ENCODE results near the gene DUSP1. TPM values are rescaled to one million over a fixed set of nuclear protein-coding genes. Genes with fewer than 3 reads are reported as not detected.

The DUSP1 gene
- total RNA-seq, 1 donor from 2014 or later: 10.6 TPM

DNA sequence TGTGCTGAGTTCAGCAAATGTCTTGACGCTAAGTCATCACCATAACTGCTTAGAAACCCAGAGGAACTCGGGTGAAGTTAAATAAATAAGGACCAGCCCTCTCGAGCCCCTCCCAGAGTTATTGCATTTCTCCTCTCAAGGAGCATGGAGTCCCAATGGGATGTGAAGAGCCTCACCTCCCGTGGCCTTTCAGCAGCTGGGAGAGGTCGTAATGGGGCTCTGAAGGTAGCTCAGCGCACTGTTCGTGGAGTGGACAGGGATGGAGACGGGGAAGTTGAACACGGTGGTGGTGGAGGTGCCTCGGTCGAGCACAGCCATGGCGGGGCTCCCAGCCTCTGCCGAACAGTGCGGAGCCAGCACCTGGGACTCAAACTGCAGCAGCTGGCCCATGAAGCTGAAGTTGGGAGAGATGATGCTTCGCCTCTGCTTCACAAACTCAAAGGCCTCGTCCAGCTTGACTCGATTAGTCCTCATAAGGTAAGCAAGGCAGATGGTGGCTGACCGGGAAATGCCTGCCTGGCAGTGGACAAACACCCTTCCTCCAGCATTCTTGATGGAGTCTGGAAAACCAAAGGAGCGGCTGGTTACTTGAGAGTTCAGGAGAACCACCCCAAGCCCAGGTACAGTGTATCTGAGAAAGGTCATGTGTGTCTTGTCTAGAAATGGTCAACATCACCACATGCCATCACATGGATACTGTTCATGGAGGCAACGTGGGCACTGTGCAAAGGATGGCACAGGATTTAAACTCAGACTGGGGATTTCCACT, 2.2 kb downstream of the DUSP1 start:
- Mint-ChIP-seq H3K9me3 (no peaks in the 10 kb centered on the region), H3K36me3 (ENCODE audit: low read depth) (peaks cover 23% of the 10 kb centered on the region), H3K27me3 (no peaks in the 10 kb centered on the region), H3K4me3 (peak overlapping the region; percentile 91), H3K27ac (peak overlapping the region; percentile 25), H3K4me1 (peaks cover 48% of the 10 kb centered on the region)
- DNase-seq: peak; percentile 78
- intact Hi-C loops (cut with micrococcal nuclease): no loop called here

DNA sequence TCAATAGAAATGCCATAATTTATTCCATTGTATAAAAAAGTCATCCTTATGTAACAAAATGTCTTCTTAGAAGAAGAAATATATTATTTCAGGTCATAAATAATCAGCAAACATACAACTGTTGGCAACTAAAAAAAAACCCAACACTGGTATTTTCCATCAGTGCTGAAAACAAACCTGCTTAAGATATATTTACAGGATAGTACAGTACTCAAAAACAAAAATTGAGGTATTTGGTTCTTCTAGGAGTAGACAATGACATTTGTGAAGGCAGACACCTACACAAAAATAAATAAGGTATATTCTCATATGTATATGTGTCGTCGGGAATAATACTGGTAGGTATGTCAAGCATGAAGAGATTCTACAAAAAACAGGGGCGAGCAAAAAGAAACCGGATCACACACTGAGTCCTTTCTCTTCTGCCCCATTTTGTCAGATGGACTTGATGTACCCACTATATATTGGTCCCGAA, 2.9 kb downstream of the DUSP1 start:
- H3K27me3 Mint-ChIP-seq: no peaks in the 10 kb centered on the region
- H3K27ac Mint-ChIP-seq: no peak overlapping the region
- intact Hi-C loops (cut with micrococcal nuclease): no loop called here
- H3K36me3 Mint-ChIP-seq (ENCODE audit: low read depth): peaks cover 23% of the 10 kb centered on the region
- no peaks in the 10 kb centered on the region for H3K9me3 Mint-ChIP-seq
- H3K4me3 Mint-ChIP-seq: no peak overlapping the region
- peaks cover 42% of the 10 kb centered on the region for H3K4me1 Mint-ChIP-seq
- DNase-seq: no peak

DNA sequence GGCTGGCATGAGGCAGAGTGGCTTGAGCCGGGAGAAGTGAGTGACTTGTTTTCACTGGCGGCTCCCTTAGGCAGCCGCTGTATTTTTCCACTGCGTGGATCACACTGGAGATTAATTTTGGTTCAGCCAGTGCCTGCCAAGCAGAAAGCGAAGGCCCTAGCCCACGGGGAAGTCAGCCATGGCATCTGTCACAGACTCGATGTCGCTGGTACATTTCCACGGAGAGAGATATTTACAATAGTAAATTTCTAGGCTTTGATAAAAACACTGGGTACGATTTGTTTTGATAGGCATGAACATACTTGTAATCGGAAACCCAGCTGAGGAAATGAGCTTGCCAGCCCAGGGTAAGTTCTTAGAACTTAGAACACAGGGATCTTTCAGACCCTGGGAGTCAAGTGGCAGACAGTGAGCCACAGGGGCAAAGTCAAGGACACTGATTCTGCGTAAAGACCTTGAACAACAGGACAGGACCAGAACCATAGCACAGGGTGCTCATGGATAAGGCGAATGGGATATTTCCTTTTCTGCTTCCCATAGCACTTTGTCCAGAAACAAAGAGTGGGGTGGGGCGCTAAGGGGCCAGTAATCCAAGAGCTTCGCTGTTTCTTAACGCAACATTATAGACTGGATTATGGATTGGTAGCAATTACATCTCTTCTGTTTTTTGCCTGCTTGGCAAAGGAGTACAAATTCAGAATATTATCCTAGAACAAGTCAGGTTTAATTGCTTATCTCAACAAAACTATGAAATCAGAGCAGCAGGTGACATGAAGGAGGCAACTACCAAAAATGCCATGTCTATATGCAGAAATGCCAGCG, 4.5 kb downstream of the DUSP1 start:
- Mint-ChIP-seq H3K27ac (peak overlapping the region; percentile 91), H3K36me3 (ENCODE audit: low read depth) (peaks cover 23% of the 10 kb centered on the region), H3K4me3 (no peak overlapping the region), H3K4me1 (peaks cover 29% of the 10 kb centered on the region), H3K9me3 (no peaks in the 10 kb centered on the region), H3K27me3 (no peaks in the 10 kb centered on the region)
- intact Hi-C loops (cut with micrococcal nuclease): no loop called here
- peak; percentile 73 for DNase-seq

DNA sequence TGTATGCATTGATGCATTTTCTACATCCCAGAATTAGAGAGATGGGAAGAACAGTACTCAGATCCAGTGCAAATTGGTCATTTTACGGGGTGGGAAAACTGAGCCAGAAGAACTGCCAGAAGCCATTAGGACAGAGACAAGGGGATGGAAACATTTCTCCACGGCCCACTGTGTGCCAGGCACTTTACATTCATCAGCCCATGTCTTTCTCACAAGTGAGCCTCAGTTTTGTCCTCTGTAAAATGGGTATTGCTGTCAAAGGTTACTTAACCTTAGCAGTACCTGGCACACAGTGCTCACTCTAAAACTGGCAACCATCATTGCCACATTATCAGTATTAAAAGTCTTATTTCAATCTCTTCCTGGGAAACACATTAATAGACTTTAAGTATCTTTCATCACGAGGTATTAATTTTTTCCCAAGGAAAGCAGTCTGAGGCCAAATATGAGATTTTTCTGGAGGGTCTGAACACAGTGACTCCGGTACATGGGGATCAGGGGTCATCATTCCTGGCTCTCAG, 5.2 kb downstream of the DUSP1 start:
- intact Hi-C loops (cut with micrococcal nuclease): loop anchor here (1.0 to 2.0 kb wide), 8 partner anchors 7 to 859 kb away; partner anchors contain the start of genes CREBRF, ERGIC1 and RPL26L1
- Mint-ChIP-seq H3K9me3 (no peaks in the 10 kb centered on the region), H3K36me3 (ENCODE audit: low read depth) (peaks cover 23% of the 10 kb centered on the region), H3K4me3 (peak overlapping the region; percentile 79), H3K27ac (peak overlapping the region; percentile 91), H3K27me3 (peaks cover 4% of the 10 kb centered on the region), H3K4me1 (peaks cover 28% of the 10 kb centered on the region)
- DNase-seq: no peak

DNA sequence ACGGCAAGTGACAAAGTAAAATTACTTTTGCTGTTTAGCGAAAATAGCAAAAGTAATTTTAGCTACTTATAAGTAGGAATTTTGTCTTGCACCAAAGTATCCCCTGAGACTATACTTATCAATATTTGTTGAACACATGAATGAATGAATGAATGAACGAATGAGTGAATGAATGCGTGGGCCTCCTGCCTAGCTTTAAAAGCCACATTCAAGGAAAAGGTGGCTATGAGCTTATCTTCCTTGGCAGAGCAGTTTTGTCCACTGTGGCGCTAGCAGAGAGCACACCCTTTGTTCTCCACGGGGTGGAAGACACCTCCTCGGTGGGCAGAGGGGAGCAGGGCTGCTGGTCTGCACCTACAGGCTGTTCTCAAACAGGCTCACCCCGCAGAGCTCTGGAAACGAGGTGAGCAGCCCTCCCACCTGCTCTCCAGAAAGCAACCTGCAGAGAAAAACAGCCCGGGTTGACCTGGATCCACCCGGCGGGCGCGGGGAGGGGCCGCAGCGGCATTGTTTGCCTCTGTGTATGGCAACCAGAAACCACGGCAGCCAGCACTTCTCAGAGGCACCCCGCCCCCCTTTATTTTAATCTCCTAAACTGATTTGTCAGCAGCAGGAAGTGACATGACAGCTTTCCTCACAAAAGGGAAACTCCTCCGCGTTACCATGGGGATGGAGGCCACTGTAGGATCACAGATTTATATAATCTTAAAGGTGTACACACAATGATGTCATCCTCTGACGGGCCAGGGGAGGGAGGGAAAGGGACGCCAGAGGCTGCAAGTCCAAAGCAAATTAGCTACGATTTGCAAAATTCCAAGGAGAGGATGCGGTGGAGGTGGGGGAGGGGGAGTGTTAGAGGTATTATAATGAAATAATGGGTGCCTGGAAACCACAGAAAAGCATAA, 5.9 kb downstream of the DUSP1 start:
- H3K27ac Mint-ChIP-seq: peak overlapping the region; percentile 91
- peak; percentile 99 for DNase-seq
- H3K9me3 Mint-ChIP-seq: no peaks in the 10 kb centered on the region
- peaks cover 5% of the 10 kb centered on the region for H3K27me3 Mint-ChIP-seq
- peak overlapping the region; percentile 79 for H3K4me3 Mint-ChIP-seq
- H3K36me3 Mint-ChIP-seq (ENCODE audit: low read depth): peaks cover 23% of the 10 kb centered on the region
- H3K4me1 Mint-ChIP-seq: peaks cover 26% of the 10 kb centered on the region
- intact Hi-C loops (cut with micrococcal nuclease): loop anchor here (1.0 to 2.0 kb wide), 8 partner anchors 8 to 858 kb away; partner anchors contain the start of genes CREBRF, ERGIC1 and RPL26L1

DNA sequence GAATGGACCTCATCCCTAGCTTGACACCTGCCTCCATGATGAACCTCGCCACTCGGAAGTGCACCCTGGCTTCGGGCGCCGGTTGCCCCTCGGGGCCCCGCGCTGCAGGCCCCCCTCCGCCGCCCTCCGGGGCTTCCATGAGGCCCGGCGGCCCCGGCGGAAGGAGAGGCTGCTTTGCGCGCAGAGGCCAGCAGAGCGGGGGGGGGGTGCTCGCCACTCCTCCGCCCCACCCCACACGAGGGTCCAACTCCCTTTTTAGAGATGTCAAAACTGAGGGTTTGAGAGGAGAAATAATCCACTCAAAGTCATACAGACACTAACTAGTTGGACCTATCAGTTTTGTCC, 7.9 kb downstream of the DUSP1 start:
- Mint-ChIP-seq H3K9me3 (no peaks in the 10 kb centered on the region), H3K27ac (no peak overlapping the region), H3K27me3 (peaks cover 13% of the 10 kb centered on the region), H3K4me1 (peaks cover 21% of the 10 kb centered on the region), H3K4me3 (no peak overlapping the region), H3K36me3 (ENCODE audit: low read depth) (peaks cover 7% of the 10 kb centered on the region)
- no peak for DNase-seq
- intact Hi-C loops (cut with micrococcal nuclease): no loop called here

DNA sequence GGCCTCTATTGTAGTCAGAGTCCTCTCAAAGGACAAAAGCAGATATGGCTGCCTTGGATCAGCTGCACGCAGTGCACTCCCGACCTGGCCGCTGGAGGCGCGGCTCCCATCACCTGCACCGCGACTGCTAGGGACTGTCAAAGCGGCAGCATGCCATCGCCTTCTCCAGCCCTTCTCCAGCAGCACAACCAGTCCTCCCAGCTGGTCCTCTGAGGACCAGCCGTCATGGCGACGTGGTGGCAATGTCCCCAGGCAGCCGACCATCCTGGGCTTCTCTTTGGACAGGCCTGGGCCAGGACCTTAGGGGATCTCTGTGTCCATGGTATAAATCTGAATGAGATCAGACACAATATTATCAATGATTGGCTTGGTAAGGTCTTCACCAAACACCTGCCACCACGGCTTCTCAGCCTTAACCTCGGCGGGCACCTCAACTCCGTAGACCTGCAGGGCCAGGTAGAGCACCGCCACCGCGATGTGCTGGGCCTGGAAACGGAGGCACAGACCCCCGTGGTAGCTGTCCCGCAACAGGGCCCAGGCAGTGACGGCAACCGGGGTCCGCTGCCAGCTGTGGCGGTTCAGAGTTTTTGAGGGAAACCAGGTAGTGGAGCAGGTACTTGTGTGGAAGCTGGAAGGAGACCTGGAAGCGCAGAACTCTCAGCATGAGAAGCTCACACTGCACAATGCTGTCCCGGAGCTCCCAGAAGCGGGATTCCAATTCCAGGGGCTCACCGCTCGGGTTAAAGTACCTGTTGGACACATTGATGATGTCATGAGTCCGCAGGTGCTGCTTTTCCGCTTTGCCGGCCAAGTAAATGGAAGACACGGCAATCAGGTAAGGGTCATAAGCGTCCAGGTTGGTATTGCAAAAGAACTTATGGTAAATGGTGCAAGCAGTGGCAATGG, 8.5 kb downstream of the DUSP1 start:
- peaks cover 6% of the 10 kb centered on the region for H3K36me3 Mint-ChIP-seq (ENCODE audit: low read depth)

DNA sequence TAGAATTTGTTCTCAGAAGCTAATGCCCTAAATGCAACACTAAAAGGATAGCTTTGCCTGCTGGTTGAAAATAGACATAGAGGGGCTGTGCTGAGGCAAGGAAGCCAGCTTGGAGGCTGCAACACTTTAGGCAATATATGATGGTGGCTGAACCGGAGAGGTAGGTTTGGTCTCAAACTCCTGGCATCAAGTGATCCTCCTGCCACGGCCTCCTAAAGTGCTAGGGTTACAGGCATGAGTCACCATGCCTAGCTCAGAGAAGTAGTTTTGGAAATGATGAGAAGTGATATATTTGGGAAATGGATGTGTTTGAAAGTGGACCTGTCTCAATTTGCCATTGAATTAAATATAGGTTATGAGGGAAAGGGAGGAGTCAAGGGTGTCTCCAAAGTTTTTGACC, 10.0 kb downstream of the DUSP1 start:
- Mint-ChIP-seq H3K9me3 (no peaks in the 10 kb centered on the region), H3K36me3 (ENCODE audit: low read depth) (no peaks in the 10 kb centered on the region), H3K27me3 (peaks cover 13% of the 10 kb centered on the region), H3K4me3 (no peak overlapping the region), H3K27ac (no peak overlapping the region), H3K4me1 (peaks cover 15% of the 10 kb centered on the region)
- intact Hi-C loops (cut with micrococcal nuclease): no loop called here
- no peak for DNase-seq

More for the DNA sequence above, 8.5 kb downstream of the DUSP1 start:
- Mint-ChIP-seq H3K9me3 (no peaks in the 10 kb centered on the region), H3K4me1 (peaks cover 21% of the 10 kb centered on the region), H3K27ac (no peak overlapping the region), H3K4me3 (no peak overlapping the region), H3K27me3 (peaks cover 13% of the 10 kb centered on the region)
- intact Hi-C loops (cut with micrococcal nuclease): no loop called here
- no peak for DNase-seq

DNA sequence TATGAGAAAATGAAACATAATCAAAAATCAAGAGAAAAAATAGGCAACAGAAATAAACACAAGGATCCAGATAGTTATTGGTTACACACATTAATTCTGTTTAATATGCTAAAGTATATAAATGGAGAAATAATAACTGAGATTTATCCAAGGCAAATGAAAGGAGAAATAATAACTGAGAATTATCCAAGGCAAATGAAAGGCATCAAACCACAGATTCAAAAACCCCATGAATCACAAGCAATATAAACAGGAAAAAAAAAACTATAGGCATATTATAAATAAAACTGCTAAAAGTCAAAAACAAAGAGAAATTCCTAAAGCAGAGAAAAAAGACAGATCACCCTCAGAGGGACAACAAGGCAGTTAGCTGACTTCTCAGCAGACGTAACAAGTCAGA, 10.9 kb downstream of the DUSP1 start:
- intact Hi-C loops (cut with micrococcal nuclease): no loop called here
- Mint-ChIP-seq H3K4me3 (no peak overlapping the region), H3K27ac (no peak overlapping the region), H3K36me3 (ENCODE audit: low read depth) (no peaks in the 10 kb centered on the region), H3K9me3 (no peaks in the 10 kb centered on the region), H3K4me1 (peaks cover 7% of the 10 kb centered on the region), H3K27me3 (peaks cover 13% of the 10 kb centered on the region)
- no peak for DNase-seq

DNA sequence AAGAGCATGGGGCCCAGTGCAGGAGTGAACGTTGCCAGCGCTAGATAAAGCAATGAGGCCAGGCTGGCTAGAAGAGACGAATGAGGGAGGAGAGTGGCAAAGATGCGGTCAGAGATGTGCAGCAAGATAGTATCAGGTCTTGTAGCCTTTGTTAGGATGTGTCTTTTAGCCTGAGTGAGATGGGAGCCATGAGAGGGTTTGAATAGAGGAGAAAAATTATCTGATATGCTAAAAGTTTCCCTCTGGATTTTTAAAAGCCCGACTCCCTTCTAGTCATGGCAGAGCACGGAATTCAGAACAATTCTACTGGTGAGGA, 12.2 kb downstream of the DUSP1 start:
- Mint-ChIP-seq H3K27ac (no peak overlapping the region), H3K36me3 (ENCODE audit: low read depth) (no peaks in the 10 kb centered on the region), H3K27me3 (peaks cover 13% of the 10 kb centered on the region), H3K4me1 (no peaks in the 10 kb centered on the region), H3K4me3 (no peak overlapping the region), H3K9me3 (no peaks in the 10 kb centered on the region)
- intact Hi-C loops (cut with micrococcal nuclease): no loop called here
- DNase-seq: no peak

DNA sequence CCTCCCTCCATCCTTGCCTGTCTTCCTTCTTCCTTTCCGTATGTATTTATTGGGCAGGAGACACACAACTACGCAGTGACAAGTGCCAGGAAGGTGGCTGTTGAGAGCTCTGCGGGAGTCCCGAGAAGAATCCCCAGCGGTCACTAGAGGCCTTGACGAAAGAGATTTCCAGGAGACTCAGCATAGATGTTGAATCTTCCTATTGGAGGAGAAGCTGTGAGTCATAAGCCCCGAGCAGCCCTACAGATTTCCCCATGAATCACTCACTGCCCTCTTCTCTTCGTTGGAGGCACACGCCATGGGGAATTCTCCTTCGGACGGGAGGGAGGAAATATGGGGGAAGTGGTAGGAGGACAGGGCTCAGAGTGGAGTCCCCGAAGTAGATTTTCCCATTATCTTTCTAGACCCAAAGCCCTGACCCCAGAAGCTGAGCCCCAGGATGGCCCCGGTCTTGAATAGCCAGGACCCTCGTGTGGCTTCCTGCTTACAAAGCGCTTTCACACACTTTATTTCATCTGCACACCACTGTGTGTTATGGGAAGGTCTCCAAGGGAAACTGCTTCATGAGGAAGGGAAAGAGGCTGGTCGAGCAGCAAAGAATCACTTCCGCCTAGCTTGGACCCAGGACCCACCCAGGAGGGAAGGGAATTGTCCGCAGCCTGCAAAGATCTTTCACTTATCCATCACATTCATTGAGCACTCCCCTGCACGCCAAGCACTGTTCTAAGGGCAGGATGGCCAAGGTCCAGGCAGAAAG, 12.7 kb downstream of the DUSP1 start:
- Mint-ChIP-seq H3K4me3 (no peak overlapping the region), H3K9me3 (no peaks in the 10 kb centered on the region), H3K27ac (no peak overlapping the region), H3K27me3 (peaks cover 13% of the 10 kb centered on the region), H3K4me1 (no peaks in the 10 kb centered on the region), H3K36me3 (ENCODE audit: low read depth) (no peaks in the 10 kb centered on the region)
- intact Hi-C loops (cut with micrococcal nuclease): no loop called here
- DNase-seq: no peak

DNA sequence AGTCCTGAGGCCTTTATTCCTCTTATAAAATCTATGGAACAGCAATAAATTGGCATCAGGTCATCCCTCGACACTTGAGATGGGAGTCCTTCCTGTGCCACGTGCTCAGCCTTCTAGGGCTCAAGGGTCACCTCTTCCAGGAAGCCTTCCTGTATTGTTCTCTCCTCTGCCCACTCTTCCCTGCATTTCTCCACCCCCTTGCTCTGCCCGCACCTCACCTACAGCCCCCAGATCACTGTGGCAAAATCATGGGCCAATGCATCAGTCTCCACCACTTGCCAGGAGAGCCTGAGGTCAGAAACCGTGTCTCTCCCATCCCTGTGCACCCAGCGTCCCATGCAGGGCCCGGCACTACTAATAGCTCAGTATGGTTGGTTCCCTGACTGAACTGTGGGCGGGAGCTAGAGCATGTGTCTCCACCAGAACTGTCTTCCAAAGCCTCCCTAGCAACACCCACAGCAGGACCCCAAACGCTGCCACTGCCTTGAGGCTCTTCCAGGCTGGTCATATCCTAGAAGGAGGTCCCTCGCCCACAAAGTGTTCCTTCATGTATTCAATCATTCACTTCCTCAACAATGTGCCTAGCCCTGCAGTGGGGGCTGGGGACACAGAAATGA, 13.5 kb downstream of the DUSP1 start:
- no peaks in the 10 kb centered on the region for H3K4me1 Mint-ChIP-seq
- peaks cover 13% of the 10 kb centered on the region for H3K27me3 Mint-ChIP-seq
- no peaks in the 10 kb centered on the region for H3K9me3 Mint-ChIP-seq
- no peaks in the 10 kb centered on the region for H3K36me3 Mint-ChIP-seq (ENCODE audit: low read depth)
- no peak overlapping the region for H3K4me3 Mint-ChIP-seq
- no peak for DNase-seq
- intact Hi-C loops (cut with micrococcal nuclease): no loop called here
- H3K27ac Mint-ChIP-seq: no peak overlapping the region
